Activated T-helper 1 cell treated with anti-CD3 and anti-CD28 coated beads, Interleukin-12 subunit alpha, Interleukin-12 subunit beta, Interleukin-2, Interleukin-4 antibody, amounts not matched to agents 30 ng/mL and 10 ng/mL and 1 ng/mL, durations not matched to agents 14 hours and 24 hours and 36 hours (primary cell): ENCODE results near the gene SRRM3. TPM values are rescaled to one million over a fixed set of nuclear protein-coding genes. Genes with fewer than 3 reads are reported as not detected.
"Not testable (repeated sequence)": the region's sequence is repeated elsewhere in the genome, so short reads cannot be mapped to it uniquely, and the experiment has no call there.

Experiments used
- DNase-seq: peaks from one replicate; pipeline ENCODE4 v3.0.0; 2021; ENCODE audit warnings: low spot score
- H3K27ac Mint-ChIP-seq: one replicate; pipeline ENCODE4 v1.8.0; 2021; ENCODE audit warnings: mild to moderate bottlenecking, mixed read lengths
- H3K27me3 Mint-ChIP-seq: one replicate; pipeline ENCODE4 v1.8.0; 2022; ENCODE audit warnings: mild to moderate bottlenecking, moderate library complexity, mixed read lengths; ENCODE audit not compliant: insufficient read depth
- H3K36me3 Mint-ChIP-seq: one replicate; pipeline ENCODE4 v1.8.0; 2021; ENCODE audit warnings: low read depth, mixed read lengths
- H3K4me1 Mint-ChIP-seq: one replicate; pipeline ENCODE4 v1.8.0; 2021; ENCODE audit warnings: low read depth, mixed read lengths
- H3K4me3 Mint-ChIP-seq: one replicate; pipeline ENCODE4 v1.8.0; 2021; ENCODE audit warnings: mild to moderate bottlenecking, moderate library complexity, mixed read lengths
- H3K9me3 Mint-ChIP-seq: one replicate; pipeline ENCODE4 v1.8.0; 2021; ENCODE audit warnings: mixed read lengths
- intact Hi-C: fragments of 100-400 bp; cut with micrococcal nuclease; formaldehyde crosslinking; loops from one replicate; pipeline ENCODE4 v1.15.1; 2024
- total RNA-seq: library from RNA; stranded (reverse); gene quantifications from 2 replicates; pipeline ENCODE4 v1.2.3, GENCODE V29; 2022

Gene SRRM3
- total RNA-seq, 1 donor from 2014 or later, result not detected

DNA sequence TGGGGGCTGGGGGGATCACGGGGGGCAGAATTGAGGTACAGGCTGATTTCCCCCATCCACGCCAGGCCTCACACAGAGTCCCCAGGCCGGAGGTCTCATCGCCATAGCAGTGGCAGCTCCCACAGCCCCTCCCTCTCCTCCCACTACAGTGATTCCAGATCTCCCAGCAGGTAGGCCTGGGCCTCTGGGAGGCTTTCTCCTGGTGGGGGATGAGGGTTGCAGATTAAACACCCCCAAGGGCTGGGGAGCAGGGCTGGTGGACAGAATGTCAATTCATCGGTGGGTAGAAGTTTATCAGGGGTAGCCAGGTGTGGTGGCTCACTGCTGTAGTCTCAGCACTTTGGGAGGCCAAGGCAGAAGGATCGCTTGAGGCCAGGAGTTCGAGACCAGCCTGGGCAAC is 63.6 kb downstream of the SRRM3 start:
- intact Hi-C loops, result no loop called here
- peaks cover 32% of the 10 kb centered on the region for H3K27me3 Mint-ChIP-seq

DNA sequence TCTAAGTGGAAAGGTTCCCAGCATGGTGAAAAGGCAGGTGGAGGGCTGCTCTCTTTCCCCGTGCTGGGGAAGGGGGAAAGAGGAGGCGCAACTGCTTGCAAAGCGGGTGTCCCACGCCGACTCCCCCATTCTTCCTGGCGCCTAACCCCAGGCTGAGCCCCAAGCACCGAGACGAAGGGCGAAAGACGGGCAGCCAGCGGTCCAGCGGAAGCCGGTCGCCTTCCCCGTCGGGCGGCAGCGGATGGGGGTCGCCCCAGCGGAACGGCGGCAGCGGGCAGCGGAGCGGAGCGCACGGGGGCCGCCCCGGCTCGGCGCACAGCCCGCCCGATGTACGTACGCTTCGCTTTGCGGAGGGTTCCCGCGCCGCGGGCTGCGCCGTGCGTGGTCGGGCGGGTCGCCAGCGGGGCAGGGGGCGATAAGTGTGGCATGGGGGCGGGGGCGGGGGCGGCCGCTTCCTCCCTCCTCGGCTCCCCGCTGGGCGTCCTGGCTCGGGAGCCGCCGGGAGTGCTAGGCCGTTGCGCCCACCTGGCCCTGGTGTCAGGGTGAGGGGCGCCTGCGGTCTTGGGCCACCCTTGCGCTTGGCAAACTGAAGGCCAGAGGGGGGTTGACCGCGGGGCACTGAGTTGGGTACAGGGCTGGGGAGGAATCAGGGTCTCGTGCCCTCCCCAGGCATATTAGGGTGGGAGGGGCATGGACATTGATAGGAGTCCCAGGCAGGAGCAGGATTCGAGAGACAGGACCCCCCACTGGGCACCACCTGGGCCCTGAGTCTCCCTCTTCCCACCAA is 65.6 kb downstream of the SRRM3 start:
- no peak overlapping the region for H3K4me3 Mint-ChIP-seq
- no peaks in the 10 kb centered on the region for H3K36me3 Mint-ChIP-seq
- intact Hi-C loops, result no loop called here
- H3K4me1 Mint-ChIP-seq, result peaks cover 17% of the 10 kb centered on the region
- DNase-seq, result no peak
- peaks cover 29% of the 10 kb centered on the region for H3K27me3 Mint-ChIP-seq
- no peak overlapping the region for H3K27ac Mint-ChIP-seq
- no peaks in the 10 kb centered on the region for H3K9me3 Mint-ChIP-seq

More for the DNA sequence above, 63.6 kb downstream of the SRRM3 start:
- Mint-ChIP-seq H3K4me3 (no peak overlapping the region), H3K36me3 (no peaks in the 10 kb centered on the region), H3K9me3 (no peaks in the 10 kb centered on the region), H3K27ac (no peak overlapping the region), H3K4me1 (peaks cover 22% of the 10 kb centered on the region)
- DNase-seq, result no peak

DNA sequence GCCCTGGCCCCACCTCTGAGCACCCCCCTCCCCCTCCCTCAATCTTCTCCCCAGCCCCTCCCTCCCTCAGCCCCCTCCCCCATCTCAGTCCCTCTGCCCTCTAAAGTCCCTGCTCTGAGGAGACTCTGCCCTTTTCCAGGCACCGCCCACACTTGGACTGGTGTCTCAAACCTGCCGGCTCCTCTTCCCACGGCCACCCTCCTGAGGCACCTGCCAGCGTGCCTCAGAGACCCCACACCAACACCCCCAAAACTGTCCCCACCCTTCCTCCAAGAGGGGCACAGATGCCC is 66.1 kb downstream of the SRRM3 start:
- H3K27me3 Mint-ChIP-seq, result peaks cover 29% of the 10 kb centered on the region
- intact Hi-C loops, result no loop called here
- H3K27ac Mint-ChIP-seq, result no peak overlapping the region
- no peaks in the 10 kb centered on the region for H3K9me3 Mint-ChIP-seq
- no peak overlapping the region for H3K4me3 Mint-ChIP-seq
- no peaks in the 10 kb centered on the region for H3K36me3 Mint-ChIP-seq
- DNase-seq, result no peak
- peaks cover 20% of the 10 kb centered on the region for H3K4me1 Mint-ChIP-seq

DNA sequence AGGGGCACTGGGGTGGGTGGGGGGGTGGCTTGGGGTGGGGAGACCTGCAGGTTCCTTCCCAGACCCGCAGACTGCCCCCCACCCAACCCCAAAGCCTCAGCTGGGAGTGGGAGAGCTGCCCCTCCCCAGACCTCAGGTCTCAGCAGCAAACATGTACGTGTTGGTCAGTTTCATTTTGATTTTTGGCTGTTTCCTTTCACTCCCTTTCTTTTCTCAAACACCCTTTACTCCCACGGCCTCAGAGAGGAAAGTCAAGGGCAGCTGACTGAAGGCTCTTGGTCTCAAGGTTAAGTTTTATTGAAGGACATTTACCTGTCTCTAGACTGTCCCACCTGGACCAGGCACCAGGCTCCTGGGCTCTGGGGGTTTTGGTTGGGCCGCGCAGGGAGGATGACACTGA is 66.7 kb downstream of the SRRM3 start:
- DNase-seq, result no peak
- intact Hi-C loops, result no loop called here
- peaks cover 29% of the 10 kb centered on the region for H3K27me3 Mint-ChIP-seq
- no peak overlapping the region for H3K27ac Mint-ChIP-seq
- H3K4me1 Mint-ChIP-seq, result peaks cover 25% of the 10 kb centered on the region
- H3K9me3 Mint-ChIP-seq, result no peaks in the 10 kb centered on the region
- H3K4me3 Mint-ChIP-seq, result no peak overlapping the region
- H3K36me3 Mint-ChIP-seq, result no peaks in the 10 kb centered on the region

DNA sequence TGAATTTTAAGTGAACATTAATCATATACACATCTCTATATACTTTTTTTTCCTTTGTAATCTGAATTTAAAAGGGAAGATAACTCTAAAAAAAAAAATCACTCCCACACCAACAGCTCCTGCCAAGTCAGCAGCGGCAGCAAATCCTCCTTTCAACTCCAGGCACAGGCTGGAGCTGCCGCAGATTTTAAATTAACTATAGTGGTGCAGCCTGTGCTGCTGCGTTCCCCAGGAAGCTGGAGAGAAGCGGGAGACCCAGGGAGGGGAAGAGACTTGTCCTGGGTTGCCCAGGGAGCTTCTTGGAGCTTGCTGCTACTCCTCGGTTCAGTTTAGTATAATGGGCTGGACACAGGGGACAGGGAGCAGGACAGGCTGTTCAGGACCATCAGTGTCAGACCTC is 68.2 kb downstream of the SRRM3 start:
- no peaks in the 10 kb centered on the region for H3K36me3 Mint-ChIP-seq
- no peak for DNase-seq
- H3K4me3 Mint-ChIP-seq, result no peak overlapping the region
- H3K9me3 Mint-ChIP-seq, result no peaks in the 10 kb centered on the region
- no peak overlapping the region for H3K27ac Mint-ChIP-seq
- intact Hi-C loops, result no loop called here
- peaks cover 34% of the 10 kb centered on the region for H3K4me1 Mint-ChIP-seq
- peaks cover 26% of the 10 kb centered on the region for H3K27me3 Mint-ChIP-seq

DNA sequence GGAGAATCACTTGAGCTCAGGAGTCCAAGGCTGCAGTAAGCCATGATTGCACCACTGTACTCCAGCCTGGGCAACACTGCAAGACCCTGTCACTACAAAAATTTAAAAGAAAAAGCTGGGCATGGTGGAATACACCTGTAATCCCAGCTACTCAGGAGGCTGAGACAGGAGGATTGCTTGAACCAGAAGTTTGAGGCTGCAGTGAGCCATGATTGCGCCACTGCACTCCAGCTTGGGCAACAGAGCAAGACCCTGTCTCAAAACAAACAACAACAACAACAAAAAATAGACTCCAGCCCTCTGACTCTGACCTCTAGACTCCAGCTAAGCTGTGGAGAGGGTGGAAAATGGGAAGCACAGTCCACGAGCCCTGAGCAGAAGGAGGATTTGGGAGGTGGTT is 69.7 kb downstream of the SRRM3 start:
- H3K27me3 Mint-ChIP-seq, result peaks cover 28% of the 10 kb centered on the region

DNA sequence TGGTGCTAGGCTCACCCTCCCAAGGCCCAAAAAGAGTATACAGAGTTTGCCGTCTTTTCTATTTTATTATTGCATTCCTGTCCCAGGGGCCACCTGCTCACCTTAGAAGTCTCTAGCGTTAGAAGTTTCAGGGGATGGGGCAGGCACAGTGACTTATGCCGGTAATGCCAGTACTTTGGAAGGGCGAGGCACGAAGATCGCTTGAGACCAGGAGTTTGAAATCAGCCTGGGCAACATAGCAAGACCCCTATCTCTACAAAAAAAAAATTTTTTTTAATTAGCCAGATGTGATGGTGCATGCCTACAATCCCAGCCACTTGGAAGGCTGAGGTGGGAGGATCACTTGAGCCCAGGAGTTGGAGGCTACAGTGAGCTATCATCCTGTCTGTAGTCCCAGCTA is 70.4 kb downstream of the SRRM3 start:
- Mint-ChIP-seq H3K27ac (no peak overlapping the region), H3K9me3 (no peaks in the 10 kb centered on the region), H3K27me3 (peaks cover 25% of the 10 kb centered on the region), H3K4me1 (peaks cover 34% of the 10 kb centered on the region), H3K36me3 (no peaks in the 10 kb centered on the region), H3K4me3 (no peak overlapping the region)
- intact Hi-C loops, result no loop called here
- no peak for DNase-seq

More for the DNA sequence above, 69.7 kb downstream of the SRRM3 start:
- H3K4me3 Mint-ChIP-seq, H3K36me3 Mint-ChIP-seq, DNase-seq, intact Hi-C loops, H3K9me3 Mint-ChIP-seq, H3K27ac Mint-ChIP-seq: not testable (repeated sequence)
- H3K4me1 Mint-ChIP-seq, result peaks cover 34% of the 10 kb centered on the region

DNA sequence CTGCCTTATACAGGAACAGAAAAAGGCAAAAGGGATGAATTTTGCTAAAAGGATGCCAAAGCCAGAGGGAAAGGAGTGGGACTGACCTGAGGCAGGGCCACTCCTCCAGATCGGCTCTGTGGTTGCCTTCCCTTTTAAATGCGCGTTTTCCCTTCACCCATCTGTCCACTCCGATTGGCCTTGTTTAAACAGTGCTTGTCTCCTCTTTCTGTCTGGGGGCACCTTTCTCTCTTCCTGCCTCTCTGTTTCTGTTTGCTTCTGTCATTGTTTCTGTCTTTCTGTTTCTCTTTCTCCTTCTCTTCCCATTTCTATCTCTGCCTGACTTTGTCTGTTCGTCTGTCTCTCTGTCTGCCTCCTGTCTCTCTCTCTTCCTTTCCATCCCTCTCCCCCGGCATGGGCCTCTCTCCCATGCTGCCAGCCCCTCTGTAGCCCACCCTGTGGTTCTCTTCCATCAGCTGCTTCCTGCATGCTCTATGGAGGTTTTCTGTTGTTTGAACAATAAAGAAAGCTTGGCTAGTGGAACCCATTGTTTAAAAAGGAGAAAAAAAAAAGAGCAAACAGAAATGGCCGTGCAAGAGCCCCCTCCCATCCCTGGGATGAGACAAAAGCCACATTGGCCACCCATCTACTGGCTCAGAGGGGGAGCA is 71.3 kb downstream of the SRRM3 start:
- DNase-seq, result no peak
- intact Hi-C loops, result no loop called here
- Mint-ChIP-seq H3K27me3 (peaks cover 25% of the 10 kb centered on the region), H3K36me3 (no peaks in the 10 kb centered on the region), H3K4me1 (peaks cover 30% of the 10 kb centered on the region), H3K27ac (peak overlapping the region; percentile 4), H3K9me3 (no peaks in the 10 kb centered on the region), H3K4me3 (peak overlapping the region; percentile 9)

DNA sequence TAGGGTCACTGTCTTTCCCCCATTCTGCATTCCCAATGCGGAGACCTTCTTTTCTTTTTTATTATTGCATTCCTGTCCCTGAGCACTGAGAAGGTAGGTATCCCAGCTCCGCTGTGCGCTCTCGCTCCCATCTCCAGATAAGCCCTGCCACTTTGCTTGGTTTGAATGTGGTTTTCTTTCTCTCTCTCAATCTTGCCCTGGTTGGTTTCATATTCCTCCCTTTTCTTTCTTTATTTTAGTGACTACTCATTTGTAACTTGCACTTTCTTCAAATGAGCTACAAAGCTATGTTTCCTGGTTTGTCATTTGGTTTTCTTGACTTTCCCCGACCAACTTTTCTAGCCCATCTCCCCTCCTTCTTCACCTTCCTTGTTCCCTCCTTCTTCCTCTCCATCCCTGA is 71.8 kb downstream of the SRRM3 start:
- intact Hi-C loops, result no loop called here
- H3K27me3 Mint-ChIP-seq, result peaks cover 23% of the 10 kb centered on the region
- H3K9me3 Mint-ChIP-seq, result no peaks in the 10 kb centered on the region
- H3K4me1 Mint-ChIP-seq, result peaks cover 24% of the 10 kb centered on the region
- no peaks in the 10 kb centered on the region for H3K36me3 Mint-ChIP-seq
- no peak for DNase-seq
- peak overlapping the region; percentile 20 for H3K27ac Mint-ChIP-seq
- peak overlapping the region; percentile 27 for H3K4me3 Mint-ChIP-seq

DNA sequence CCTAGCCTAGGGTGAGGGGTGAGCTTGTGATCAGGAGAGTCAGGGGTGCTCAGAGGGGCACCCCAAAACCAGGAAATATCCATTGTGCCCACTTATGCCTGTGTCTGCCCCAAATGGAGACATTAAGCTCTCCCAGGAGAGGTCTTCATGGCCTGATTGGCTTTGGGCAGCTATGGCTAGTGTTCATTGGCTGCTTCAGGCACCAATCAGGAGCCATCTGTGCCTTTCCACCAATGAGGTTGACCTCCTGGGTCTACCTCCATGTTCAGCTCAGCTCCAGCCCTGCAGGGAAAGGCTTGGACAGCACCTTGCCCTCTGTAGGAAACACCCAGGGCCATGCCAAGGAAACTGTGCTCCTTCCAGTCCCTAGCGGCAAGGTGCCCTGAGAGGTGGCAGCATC is 76.8 kb downstream of the SRRM3 start:
- Mint-ChIP-seq H3K36me3 (peaks cover 3% of the 10 kb centered on the region), H3K4me3 (no peak overlapping the region), H3K27ac (no peak overlapping the region), H3K9me3 (no peaks in the 10 kb centered on the region), H3K27me3 (peaks cover 42% of the 10 kb centered on the region), H3K4me1 (peaks cover 19% of the 10 kb centered on the region)
- no peak for DNase-seq
- intact Hi-C loops, result no loop called here

DNA sequence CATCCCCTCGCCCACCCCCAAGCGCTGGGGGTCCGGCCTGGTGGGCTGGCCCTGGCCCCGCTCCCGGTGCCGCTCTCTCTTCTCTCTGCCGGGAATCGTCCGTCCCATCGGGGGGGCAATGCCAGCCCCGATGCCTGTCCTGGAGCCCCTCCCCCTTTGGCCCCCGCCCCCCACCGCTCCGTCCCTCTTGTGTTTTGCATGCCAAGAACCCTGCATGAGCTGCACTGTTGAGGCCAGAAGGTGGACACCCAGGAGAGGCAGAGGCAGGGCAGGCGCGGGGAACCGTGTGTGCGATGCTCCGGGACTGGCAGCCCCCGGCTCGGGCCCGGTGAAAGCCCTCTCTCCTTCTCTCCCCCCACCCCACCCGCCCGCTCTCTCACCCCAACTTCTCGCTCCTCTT is 78.7 kb downstream of the SRRM3 start:
- intact Hi-C loops, result no loop called here
- Mint-ChIP-seq H3K9me3 (no peaks in the 10 kb centered on the region), H3K36me3 (peaks cover 3% of the 10 kb centered on the region), H3K27me3 (peaks cover 53% of the 10 kb centered on the region), H3K27ac (no peak overlapping the region), H3K4me3 (no peak overlapping the region), H3K4me1 (peaks cover 12% of the 10 kb centered on the region)
- no peak for DNase-seq

DNA sequence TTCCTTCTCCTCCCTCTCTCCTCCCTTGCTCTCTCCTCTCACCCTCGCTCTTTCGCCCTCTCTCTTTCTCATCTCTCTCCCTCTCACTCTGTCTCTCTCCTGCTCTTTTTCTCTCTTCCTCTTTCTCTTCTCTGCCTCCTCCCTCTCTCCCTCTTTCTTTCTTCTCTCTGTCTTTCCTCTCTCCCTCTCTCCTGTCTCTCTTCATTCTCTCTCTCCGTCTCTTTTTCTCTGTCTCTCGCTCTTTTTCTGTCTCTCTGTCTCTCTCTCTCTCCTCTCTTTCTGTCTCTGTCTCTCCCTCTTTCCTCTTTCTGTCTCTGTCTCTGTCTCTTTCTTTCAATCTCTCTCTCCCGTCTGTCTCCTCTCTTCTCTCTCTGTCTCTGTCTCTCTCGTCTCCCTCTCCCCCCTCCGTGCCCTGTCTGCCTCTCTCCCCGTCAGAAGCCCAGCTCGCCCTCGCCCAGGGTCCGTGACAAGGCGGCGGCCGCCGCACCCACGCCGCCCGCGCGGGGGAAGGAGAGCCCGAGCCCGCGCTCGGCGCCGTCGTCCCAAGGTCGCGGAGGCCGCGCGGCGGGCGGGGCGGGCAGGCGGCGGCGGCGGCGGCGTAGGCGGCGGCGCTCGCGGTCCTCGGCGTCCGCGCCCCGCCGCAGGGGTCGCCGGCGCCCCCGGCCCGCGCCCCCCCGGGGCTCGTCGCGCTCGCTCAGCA is 79.5 kb downstream of the SRRM3 start:
- Mint-ChIP-seq H3K4me3 (peak overlapping the region; percentile 81), H3K4me1 (peaks cover 12% of the 10 kb centered on the region), H3K27ac (peak overlapping the region; percentile 49), H3K36me3 (peaks cover 3% of the 10 kb centered on the region), H3K27me3 (peaks cover 55% of the 10 kb centered on the region), H3K9me3 (no peaks in the 10 kb centered on the region)
- no peak for DNase-seq
- intact Hi-C loops, result no loop called here

DNA sequence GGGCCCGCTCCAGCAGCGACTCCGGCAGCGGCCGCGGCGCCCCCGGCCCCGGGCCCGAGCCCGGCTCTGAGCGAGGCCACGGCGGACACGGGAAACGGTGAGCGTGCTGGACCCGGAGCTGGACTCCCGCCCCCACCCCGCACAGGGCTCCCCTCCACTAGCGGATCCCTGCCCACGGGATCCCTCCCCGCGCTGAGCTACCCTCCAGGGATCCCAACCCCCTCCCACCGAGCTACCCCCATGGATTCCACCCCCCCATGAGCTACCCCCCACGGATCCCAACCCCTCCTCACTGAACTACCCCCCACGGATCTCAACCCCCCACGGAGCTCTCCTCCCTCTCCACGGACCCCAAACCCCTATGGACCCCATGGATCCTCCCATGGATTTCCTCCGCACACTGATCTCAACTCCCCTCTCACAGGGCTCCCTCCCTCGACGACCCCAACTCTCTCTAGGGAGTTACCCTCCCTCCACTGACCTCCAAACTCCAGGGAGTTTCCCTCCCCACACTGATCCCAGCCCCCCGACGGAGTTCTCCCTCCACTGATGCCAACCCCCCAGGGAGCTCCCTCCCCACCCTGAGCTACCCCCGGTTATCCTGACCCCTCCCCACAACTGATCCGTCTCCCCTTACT is 80.1 kb downstream of the SRRM3 start:
- H3K36me3 Mint-ChIP-seq, result peaks cover 3% of the 10 kb centered on the region
- intact Hi-C loops, result loop anchor here (1.0 kb wide), 1 partner anchor 9 kb away; no protein-coding TSS in a partner anchor
- H3K27me3 Mint-ChIP-seq, result peaks cover 54% of the 10 kb centered on the region

More for the DNA sequence above, 80.1 kb downstream of the SRRM3 start:
- no peak for DNase-seq
- no peak overlapping the region for H3K27ac Mint-ChIP-seq
- H3K4me1 Mint-ChIP-seq, result peaks cover 12% of the 10 kb centered on the region
- H3K9me3 Mint-ChIP-seq, result no peaks in the 10 kb centered on the region
- peak overlapping the region; percentile 76 for H3K4me3 Mint-ChIP-seq
